ENCODE measurements around the gene VWA5A.

The VWA5A gene

DNA sequence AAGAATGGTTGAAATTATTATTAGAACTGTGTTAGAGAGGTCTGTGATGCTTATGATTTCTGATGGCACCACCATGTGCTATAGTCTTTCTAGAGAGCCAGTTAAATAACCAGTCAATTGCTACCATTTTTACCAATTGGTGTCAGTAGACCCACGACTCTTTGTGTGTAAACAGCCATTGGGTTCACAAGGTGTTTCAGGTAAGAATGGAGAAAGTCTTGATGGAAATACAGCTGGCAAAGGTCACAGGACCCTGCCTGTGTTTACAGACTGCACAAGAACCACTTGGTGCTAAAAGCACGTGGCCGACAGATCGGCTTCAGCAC, 43.7 kb upstream of the VWA5A start:
- H3K4me1 Mint-ChIP-seq: peaks cover 12% of the 10 kb centered on the region
- H3K36me3 Mint-ChIP-seq (ENCODE audit: low read depth): no peaks in the 10 kb centered on the region
- TF ChIP-seq, protein P1, sequence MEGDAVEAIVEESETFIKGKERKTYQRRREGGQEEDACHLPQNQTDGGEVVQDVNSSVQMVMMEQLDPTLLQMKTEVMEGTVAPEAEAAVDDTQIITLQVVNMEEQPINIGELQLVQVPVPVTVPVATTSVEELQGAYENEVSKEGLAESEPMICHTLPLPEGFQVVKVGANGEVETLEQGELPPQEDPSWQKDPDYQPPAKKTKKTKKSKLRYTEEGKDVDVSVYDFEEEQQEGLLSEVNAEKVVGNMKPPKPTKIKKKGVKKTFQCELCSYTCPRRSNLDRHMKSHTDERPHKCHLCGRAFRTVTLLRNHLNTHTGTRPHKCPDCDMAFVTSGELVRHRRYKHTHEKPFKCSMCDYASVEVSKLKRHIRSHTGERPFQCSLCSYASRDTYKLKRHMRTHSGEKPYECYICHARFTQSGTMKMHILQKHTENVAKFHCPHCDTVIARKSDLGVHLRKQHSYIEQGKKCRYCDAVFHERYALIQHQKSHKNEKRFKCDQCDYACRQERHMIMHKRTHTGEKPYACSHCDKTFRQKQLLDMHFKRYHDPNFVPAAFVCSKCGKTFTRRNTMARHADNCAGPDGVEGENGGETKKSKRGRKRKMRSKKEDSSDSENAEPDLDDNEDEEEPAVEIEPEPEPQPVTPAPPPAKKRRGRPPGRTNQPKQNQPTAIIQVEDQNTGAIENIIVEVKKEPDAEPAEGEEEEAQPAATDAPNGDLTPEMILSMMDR (IDR thresholded peaks at IDR 0.05; ENCODE audit: unreplicated experiment in 3 of 3): no peak

DNA sequence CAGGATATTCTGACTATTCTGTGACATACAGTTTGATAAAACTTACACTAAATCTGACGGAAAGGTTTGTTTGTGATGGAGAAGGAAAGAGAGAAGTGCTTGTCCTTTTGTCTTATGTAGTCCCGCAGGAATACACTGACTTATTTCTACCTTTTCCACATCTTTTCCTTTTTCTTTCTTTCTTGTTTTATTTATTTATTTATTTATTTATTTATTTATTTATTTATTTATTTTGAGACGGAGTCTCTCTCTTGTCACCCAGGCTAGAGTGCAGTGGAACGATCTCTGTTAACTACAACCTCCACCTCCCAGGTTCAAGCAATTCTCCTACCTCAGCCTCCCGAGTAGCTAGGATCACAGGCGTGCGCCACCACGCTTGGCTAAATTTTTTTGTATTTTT, 43.1 kb upstream of the VWA5A start:
- H3K36me3 Mint-ChIP-seq (ENCODE audit: low read depth): no peaks in the 10 kb centered on the region
- TF ChIP-seq, protein P1 (IDR thresholded peaks at IDR 0.05; ENCODE audit: unreplicated experiment in 3 of 3): no peak
- H3K4me1 Mint-ChIP-seq: peaks cover 12% of the 10 kb centered on the region
- H3K4me3 Mint-ChIP-seq: no peak overlapping the region
- no peaks in the 10 kb centered on the region for H3K9me3 Mint-ChIP-seq
- peaks cover 34% of the 10 kb centered on the region for H3K27me3 Mint-ChIP-seq (ENCODE audit: low read depth)
- no peak overlapping the region for H3K27ac Mint-ChIP-seq

More for the DNA sequence above, 43.7 kb upstream of the VWA5A start:
- Mint-ChIP-seq H3K4me3 (no peak overlapping the region), H3K27ac (no peak overlapping the region), H3K27me3 (ENCODE audit: low read depth) (peaks cover 32% of the 10 kb centered on the region), H3K9me3 (no peaks in the 10 kb centered on the region)

DNA sequence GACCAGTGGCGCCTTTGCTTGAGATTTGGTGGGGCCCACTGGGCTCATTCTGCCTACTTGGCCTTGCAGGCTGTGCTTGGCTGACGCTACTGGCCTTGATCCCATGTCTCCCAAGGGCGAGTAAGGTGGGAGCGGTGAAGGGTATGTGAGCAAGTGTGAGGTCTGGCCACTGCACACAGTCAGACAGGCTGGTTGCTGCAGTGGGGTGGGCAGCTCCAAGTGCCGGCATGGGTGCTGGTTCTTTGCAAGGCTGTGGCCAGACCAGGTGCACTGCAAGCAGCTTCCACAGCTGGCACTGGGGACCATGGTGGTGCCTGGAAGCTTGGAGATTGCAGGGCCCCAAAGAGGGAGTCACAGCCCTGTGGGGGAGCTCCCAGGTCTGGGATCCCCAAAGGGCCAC, 40.7 kb upstream of the VWA5A start:
- Mint-ChIP-seq H3K9me3 (no peaks in the 10 kb centered on the region), H3K36me3 (ENCODE audit: low read depth) (no peaks in the 10 kb centered on the region), H3K4me3 (no peak overlapping the region), H3K27ac (no peak overlapping the region), H3K4me1 (peaks cover 12% of the 10 kb centered on the region), H3K27me3 (ENCODE audit: low read depth) (peaks cover 20% of the 10 kb centered on the region)
- TF ChIP-seq, protein P1 (IDR thresholded peaks at IDR 0.05; ENCODE audit: unreplicated experiment in 3 of 3): no peak

DNA sequence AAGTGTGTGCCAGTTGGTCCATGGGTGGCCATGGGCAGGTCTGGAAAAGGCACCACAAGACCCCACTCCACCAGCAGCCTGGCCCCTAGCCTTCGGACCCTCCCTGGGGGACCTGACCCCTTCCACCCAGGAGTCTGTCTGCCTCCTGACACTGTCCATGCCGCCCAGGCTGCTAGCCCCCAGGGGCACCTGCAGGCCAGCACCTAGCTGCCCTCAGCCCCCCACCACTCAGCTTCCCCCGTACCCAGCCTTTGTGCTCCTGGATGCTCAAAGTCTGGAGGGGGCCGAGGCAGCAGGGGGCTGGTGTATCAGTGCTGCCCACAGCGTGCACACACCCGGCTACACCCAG, 39.8 kb upstream of the VWA5A start:
- Mint-ChIP-seq H3K4me3 (no peak overlapping the region), H3K27me3 (ENCODE audit: low read depth) (peaks cover 13% of the 10 kb centered on the region), H3K36me3 (ENCODE audit: low read depth) (no peaks in the 10 kb centered on the region), H3K27ac (no peak overlapping the region), H3K9me3 (no peaks in the 10 kb centered on the region), H3K4me1 (peaks cover 15% of the 10 kb centered on the region)
- TF ChIP-seq, protein P1 (IDR thresholded peaks at IDR 0.05; ENCODE audit: unreplicated experiment in 3 of 3): no peak

DNA sequence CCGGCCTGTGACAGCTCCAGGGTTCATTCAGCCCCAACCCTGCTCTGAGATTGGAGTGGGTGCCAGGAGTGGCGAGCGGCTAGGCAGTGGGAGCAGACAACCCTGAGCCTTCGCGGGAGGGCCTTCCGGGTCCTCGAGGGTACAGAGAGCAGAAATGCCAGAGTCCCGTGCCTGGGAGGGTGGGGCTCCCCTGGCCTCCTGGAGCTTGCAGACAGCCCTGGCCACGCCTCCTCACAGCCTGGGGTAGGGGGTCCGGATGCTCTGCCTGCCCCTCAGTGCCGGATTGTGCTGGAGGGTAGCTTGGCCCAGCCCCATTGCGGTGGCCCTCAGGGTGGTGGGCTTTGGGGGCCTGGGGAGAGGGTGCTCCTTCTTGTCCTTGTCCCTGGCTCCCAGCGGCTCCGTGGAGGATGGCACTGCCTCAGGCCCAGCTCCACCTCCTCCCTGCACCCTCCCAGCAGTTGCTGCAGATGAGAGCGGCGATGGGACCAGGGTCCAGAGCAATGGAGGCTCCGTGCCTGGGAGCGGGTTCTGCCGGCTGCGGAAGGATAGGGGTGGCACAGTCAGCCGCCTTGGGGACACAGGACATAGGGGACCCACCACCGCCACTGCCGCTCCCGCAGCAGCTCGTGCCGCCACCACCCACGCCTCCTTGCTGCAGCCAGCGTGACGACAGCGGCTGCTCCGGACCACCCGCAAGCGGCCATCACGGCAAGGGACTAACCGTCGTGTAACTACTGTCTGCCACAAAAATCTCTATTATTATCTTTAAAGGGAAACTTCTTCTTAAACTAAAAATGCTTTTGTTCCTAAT, 39.2 kb upstream of the VWA5A start:
- H3K4me1 Mint-ChIP-seq: peaks cover 14% of the 10 kb centered on the region
- no peaks in the 10 kb centered on the region for H3K9me3 Mint-ChIP-seq
- TF ChIP-seq, protein P1 (IDR thresholded peaks at IDR 0.05; ENCODE audit: unreplicated experiment in 3 of 3): no peak
- peaks cover 12% of the 10 kb centered on the region for H3K27me3 Mint-ChIP-seq (ENCODE audit: low read depth)
- no peaks in the 10 kb centered on the region for H3K36me3 Mint-ChIP-seq (ENCODE audit: low read depth)
- no peak overlapping the region for H3K27ac Mint-ChIP-seq
- H3K4me3 Mint-ChIP-seq: no peak overlapping the region

DNA sequence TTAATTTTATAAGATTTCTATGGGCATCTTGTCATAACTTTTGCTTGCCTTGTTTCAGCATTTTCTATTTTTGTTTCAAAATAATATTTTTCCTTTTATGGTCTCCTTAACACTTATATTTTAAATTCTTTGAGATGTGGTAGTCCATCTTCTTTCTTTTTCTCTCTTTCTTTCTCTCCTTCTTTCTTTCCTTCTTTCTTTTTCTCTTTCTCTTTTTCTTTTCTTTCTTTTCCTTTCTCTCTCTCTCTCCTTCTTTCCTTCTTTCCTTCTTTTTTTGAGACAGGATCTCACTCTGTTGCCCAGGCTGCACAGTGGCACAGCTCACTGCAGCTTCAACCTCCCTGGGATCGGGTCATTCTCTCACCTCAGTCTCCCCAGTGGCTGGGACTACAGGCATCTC, 38.0 kb upstream of the VWA5A start:
- Mint-ChIP-seq H3K4me1 (peaks cover 7% of the 10 kb centered on the region), H3K36me3 (ENCODE audit: low read depth) (no peaks in the 10 kb centered on the region), H3K27me3 (ENCODE audit: low read depth) (peaks cover 4% of the 10 kb centered on the region), H3K4me3 (no peak overlapping the region), H3K9me3 (no peaks in the 10 kb centered on the region), H3K27ac (no peak overlapping the region)
- TF ChIP-seq, protein P1 (IDR thresholded peaks at IDR 0.05; ENCODE audit: unreplicated experiment in 3 of 3): no peak

Data from nephron (organoid).